GM12878 (cell line): ENCODE results near the gene SULF2. TPM values are rescaled to one million over a fixed set of nuclear protein-coding genes. Genes with fewer than 3 reads are reported as not detected.

Source experiments
- ATAC-seq: fragments of 200-7000 bp; cut with Tn5 transposase; 3 replicates; pipeline ENCODE4 v1.9.1; 2020; ENCODE audit warnings: mild to moderate bottlenecking, moderate library complexity
- BruUV-seq: library from RNA; stranded (reverse); fragments of 400-500 nt; replicated peaks from 2 replicates; lab custom pipeline; 2021; lab: Mats Ljungman, UMichigan
- CTCF ChIA-PET: fragments of 300-600 bp; sonication (Branson Sonifier 250); formaldehyde crosslinking; extraction: SDS; loops from one replicate; lab custom pipeline; 2021; ENCODE audit warnings: inconsistent platforms; lab: Yijun Ruan, JAX
- POLR2A ChIA-PET: fragments of 350-600 bp; formaldehyde crosslinking; extraction: SDS; loops from one replicate; lab custom pipeline; 2021; ENCODE audit warnings: inconsistent platforms; lab: Charles Lee
- RAD21 ChIA-PET: fragments of 300-600 bp; sonication (Branson Sonifier 250); formaldehyde crosslinking; loops from one replicate; lab custom pipeline; 2023; ENCODE audit warnings: antibody characterized with exemption; ENCODE audit not compliant: unreplicated experiment; lab: Charles Lee
- SMC1A ChIA-PET: fragments of 300-600 bp; sonication (Branson Sonifier 250); formaldehyde crosslinking; loops from one replicate; lab custom pipeline; 2023; ENCODE audit not compliant: unreplicated experiment, uncharacterized antibody; lab: Charles Lee
- DNase-seq: peaks from one replicate; pipeline ENCODE4 v3.0.0-alpha.2; 2011; ENCODE audit warnings: low read depth, low spot score
- FAIRE-seq: peaks from 3 replicates; lab custom pipeline; 2011; peaks lifted over from hg19 to GRCh38; lab: Jason Lieb, UNC
- H2AFZ ChIP-seq: 2 replicates; pipeline ENCODE4 v1.6.0; 2011; ENCODE audit warnings: low read depth, low read length, control low read depth; ENCODE audit not compliant: control insufficient read depth
- H3K27ac ChIP-seq: 2 replicates; pipeline ENCODE4 v1.5.1; 2011; ENCODE audit warnings: control low read depth; ENCODE audit not compliant: control insufficient read depth, insufficient read depth
- H3K27me3 ChIP-seq, 2 experiments: replicated peaks in 1 of 2; 2 replicates each; pipeline versions ENCODE4 v1.6.0 to v1.6.1; 2011; ENCODE audit warnings: low read length in 1 of 2; ENCODE audit not compliant: control insufficient read depth in 2 of 2, insufficient read depth in 2 of 2
- H3K36me3 ChIP-seq, 2 experiments: 2 replicates each; pipeline ENCODE4 v1.5.1; 2011; ENCODE audit warnings: low read length in 1 of 2; ENCODE audit not compliant: control insufficient read depth in 2 of 2, insufficient read depth in 2 of 2
- H3K4me1 ChIP-seq: 2 replicates; pipeline ENCODE4 v1.6.1; 2011; ENCODE audit warnings: mild to moderate bottlenecking, low read length, moderate library complexity, mixed read lengths; ENCODE audit not compliant: control insufficient read depth, insufficient read depth
- H3K4me2 ChIP-seq: 2 replicates; pipeline ENCODE4 v1.6.0; 2011; ENCODE audit warnings: control low read depth; ENCODE audit not compliant: control insufficient read depth, insufficient read depth
- H3K4me3 ChIP-seq: fragments of 200-600 bp; sonication (generic); 2 replicates; pipeline ENCODE4 v1.5.1; 2016
- H3K79me2 ChIP-seq: 2 replicates; pipeline ENCODE4 v1.6.0; 2011; ENCODE audit warnings: low read length; ENCODE audit not compliant: control insufficient read depth, insufficient read depth
- H3K9ac ChIP-seq: 2 replicates; pipeline ENCODE4 v1.8.0; 2011; ENCODE audit warnings: low read length, control low read depth, mixed read lengths; ENCODE audit not compliant: control insufficient read depth, insufficient read depth
- H3K9me3 ChIP-seq: replicated peaks from 3 replicates; pipeline ENCODE4 v1.5.1; 2011; ENCODE audit warnings: mild to moderate bottlenecking, low read length; ENCODE audit not compliant: control insufficient read depth, insufficient read depth
- H4K20me1 ChIP-seq: 2 replicates; pipeline ENCODE4 v1.6.0; 2011; ENCODE audit not compliant: control insufficient read depth, insufficient read depth
- BCLAF1 ChIP-seq: fragments of 450-650 bp; IDR thresholded peaks from 2 replicates; pipeline ENCODE4 v1.6.1; 2017; ENCODE audit warnings: antibody characterized with exemption, mild to moderate bottlenecking, moderate library complexity
- NFYB ChIP-seq: IDR thresholded peaks from 2 replicates; pipeline ENCODE4 v1.6.1; 2011; ENCODE audit warnings: low read depth, mild to moderate bottlenecking, low read length, improper control_type of control experiment, moderate library complexity; ENCODE audit not compliant: insufficient read depth
- POU2F2 ChIP-seq: IDR thresholded peaks from 3 replicates; pipeline ENCODE4 v1.6.1; 2011; ENCODE audit warnings: low read depth, mild to moderate bottlenecking, low read length, borderline replicate concordance
- RELA ChIP-seq: fragments of 450-650 bp; IDR thresholded peaks from 2 replicates; pipeline ENCODE4 v1.8.0; 2014; ENCODE audit warnings: borderline replicate concordance; ENCODE audit not compliant: partially characterized antibody
- WGBS: methylation state at CpG from one replicate; pipeline ENCODE4 v1.1.6; 2016; ENCODE audit warnings: low lambda C conversion rate; ENCODE audit not compliant: insufficient replicate concordance, insufficient coverage; ENCODE audit errors: missing lambda C conversion rate; 5-methylcytosine and 5-hydroxymethylcytosine counted together
- in situ Hi-C: fragments of 300-500 bp; cut with MboI; formaldehyde crosslinking; loops from 9 replicates; pipeline ENCODE4 v1.14.3; 2018; ENCODE audit warnings: mixed read lengths
- intact Hi-C: fragments of 100-400 bp; cut with micrococcal nuclease; formaldehyde crosslinking; loops from one replicate; pipeline ENCODE4 v1.14.2; 2022; ENCODE audit not compliant: unreplicated experiment
- polyA plus RNA-seq, 11 experiments: library from polyadenylated mRNA; depleted of rRNA in 4 of 11; unstranded in 6 of 11; stranded (reverse) in 5 of 11; fragments of >200 nt; fragmentation: Nextera tagmentation in 4 of 11; fragmentation: Illumina TruSeq in 1 of 11; extraction: Ambion mirVana in 4 of 11; extraction: Trizol in 1 of 11; gene quantifications; 1 replicate in 1 of 11; 2 replicates in 10 of 11; pipeline versions ENCODE4 v1.2.1 to v1.2.3, GENCODE V29; 2011 to 2016; ENCODE audit warnings: inconsistent platforms in 2 of 11, missing spikeins in 2 of 11, low read depth in 1 of 11
- total RNA-seq, 4 experiments: library from RNA; depleted of rRNA in 3 of 4; stranded (reverse); fragments of >200 nt in 3 of 4; fragmentation: Illumina TruSeq in 1 of 4; extraction: Trizol in 1 of 4; gene quantifications; 2 replicates each; pipeline versions ENCODE4 v1.2.1 to v1.2.3, GENCODE V29; 2013 to 2021

The SULF2 gene
- total and polyA plus RNA-seq, 10 of the 15 experiments (the other 5 are each of a cell fraction or from before 2014, with no cell fraction given): 0.69 to 4.1 (median 1.6) TPM

- no peak for TF ChIP-seq BCLAF1
- no peak for TF ChIP-seq RELA
Observed at GRCh38 chr20:47699818-47700217, 85.5 kb downstream of the SULF2 start (continued).

GRCh38 chr20:47698142-47698541 lies 87.1 kb downstream of the SULF2 start:
- H3K4me3 ChIP-seq: no peak overlapping the region
- no peak for FAIRE-seq
- H3K27ac ChIP-seq: no peak overlapping the region
- no peaks in the 10 kb centered on the region for H3K79me2 ChIP-seq
- peaks cover 13% of the 10 kb centered on the region for H3K4me1 ChIP-seq
- ChIA-PET SMC1A (interaction anchor here (0.6 to 1.2 kb wide), 3 partner anchors 12 to 547 kb away, joined by 3 to 4 read pairs (median 3); no protein-coding TSS in a partner anchor), CTCF (interaction anchor here (0.6 to 1.0 kb wide), 4 partner anchors 9 to 34 kb away, joined by 3 read pairs; no protein-coding TSS in a partner anchor), RAD21 (no interaction called here), POLR2A (no interaction called here)
- H3K9me3 ChIP-seq: no peaks in the 10 kb centered on the region
- no peak overlapping the region for H3K4me2 ChIP-seq
- no peaks in the 10 kb centered on the region for H3K27me3 ChIP-seq
- H3K9ac ChIP-seq: no peak overlapping the region
- 40% methylated on average over 6 of the region's 6 CpGs for WGBS
- no peak for ATAC-seq
- no peak overlapping the region for H2AFZ ChIP-seq
- DNase-seq: no peak
- TF ChIP-seq POU2F2: no peak
- TF ChIP-seq NFYB: peak; percentile 17; the same call in 1 of the 2 replicates
- no peaks in the 10 kb centered on the region for H3K36me3 ChIP-seq
- no TSS peak for BruUV-seq
- in situ Hi-C loops: no loop called here
- no peaks in the 10 kb centered on the region for H4K20me1 ChIP-seq
- intact Hi-C loops: no loop called here
